GM18951 (cell line): ENCODE data around the gene GALNT14.
"Not testable (repeated sequence)": the region's sequence is repeated elsewhere in the genome, so short reads cannot be mapped to it uniquely, and the experiment has no call there.

ENCODE experiments used
- POLR2A ChIP-seq: IDR thresholded peaks from 4 replicates; pipeline ENCODE4 v1.6.1; 2011; ENCODE audit warnings: mild to moderate bottlenecking; ENCODE audit not compliant: insufficient read length, insufficient read depth; ENCODE audit errors: extremely low read depth
- in situ Hi-C: fragments of 300-500 bp; cut with MboI; formaldehyde crosslinking; loops from one replicate; pipeline ENCODE4 v1.12.0; 2022; ENCODE audit warnings: low sequenced_read_pairs, mixed read lengths, inconsistent platforms; ENCODE audit not compliant: unreplicated experiment

GALNT14 gene

GRCh38 chr2:31138037-31138962 is at the start of gene GALNT14:
Gene GALNT14 (minus strand): TSS chr2:31138440. CDS start chr2:31138086, 354 bp downstream.
- in situ Hi-C loops = no loop called here
- TF ChIP-seq POLR2A = no peak

- in situ Hi-C loops = no loop called here
- TF ChIP-seq POLR2A = no peak
Observed at GRCh38 chr2:31187166-31187565, 48.9 kb upstream of the GALNT14 start.

GRCh38 chr2:31183973-31184372 is 45.7 kb upstream of the GALNT14 start:
- in situ Hi-C loops = not testable (repeated sequence)

- TF ChIP-seq POLR2A = no peak
- in situ Hi-C loops = no loop called here
Observed at GRCh38 chr2:31176742-31177141, 38.5 kb upstream of the GALNT14 start.

- in situ Hi-C loops = loop anchor here (25.0 kb wide), 1 partner anchor 459 kb away; no protein-coding TSS in a partner anchor
- TF ChIP-seq POLR2A = no peak
Observed at GRCh38 chr2:31171142-31171541, 32.9 kb upstream of the GALNT14 start.

- no peak for TF ChIP-seq POLR2A
- in situ Hi-C loops = loop anchor here (25.0 kb wide), 1 partner anchor 458 kb away; no protein-coding TSS in a partner anchor
Observed at GRCh38 chr2:31170071-31170698, 31.9 kb upstream of the GALNT14 start.

- in situ Hi-C loops = loop anchor here (25.0 kb wide), 1 partner anchor 456 kb away; no protein-coding TSS in a partner anchor
- no peak for TF ChIP-seq POLR2A
Observed at GRCh38 chr2:31168291-31168690, 30.1 kb upstream of the GALNT14 start.

GRCh38 chr2:31166925-31167324 is 28.7 kb upstream of the GALNT14 start:
- in situ Hi-C loops = loop anchor here (25.0 kb wide), 1 partner anchor 455 kb away; no protein-coding TSS in a partner anchor
- no peak for TF ChIP-seq POLR2A

- in situ Hi-C loops = loop anchor here (25.0 kb wide), 1 partner anchor 451 kb away; no protein-coding TSS in a partner anchor
- no peak for TF ChIP-seq POLR2A
Observed at GRCh38 chr2:31163011-31163539, 24.8 kb upstream of the GALNT14 start.

- in situ Hi-C loops = loop anchor here (25.0 kb wide), 1 partner anchor 449 kb away; no protein-coding TSS in a partner anchor
- TF ChIP-seq POLR2A = no peak
Observed at GRCh38 chr2:31161637-31162036, 23.4 kb upstream of the GALNT14 start.

GRCh38 chr2:31151501-31151900 is 13.3 kb upstream of the GALNT14 start:
- in situ Hi-C loops = loop anchor here (25.0 kb wide), 1 partner anchor 439 kb away; no protein-coding TSS in a partner anchor
- no peak for TF ChIP-seq POLR2A

- in situ Hi-C loops = loop anchor here (25.0 kb wide), 1 partner anchor 438 kb away; no protein-coding TSS in a partner anchor
- TF ChIP-seq POLR2A = no peak
Observed at GRCh38 chr2:31150120-31150670, 12.0 kb upstream of the GALNT14 start.

GRCh38 chr2:31148514-31148913 is 10.3 kb upstream of the GALNT14 start:
- in situ Hi-C loops = no loop called here
- no peak for TF ChIP-seq POLR2A
